ENCODE data around the gene IQGAP2. TPM values are rescaled to one million over a fixed set of nuclear protein-coding genes. Genes with fewer than 3 reads are reported as not detected.

Gene IQGAP2
- total RNA-seq, 1 donor from 2014 or later = 1.4 TPM

- DNase-seq = no peak
- no peak for TF ChIP-seq CTCF (IDR thresholded peaks at IDR 0.05; ENCODE audit: partially characterized antibody, unreplicated experiment)
- H3K4me1 Mint-ChIP-seq (ENCODE audit: low read depth, unreplicated experiment) = peaks cover 12% of the 10 kb centered on the region
- no peak overlapping the region for H3K27ac Mint-ChIP-seq (ENCODE audit: unreplicated experiment)
- peaks cover 4% of the 10 kb centered on the region for H3K36me3 Mint-ChIP-seq (ENCODE audit: unreplicated experiment)
- no peaks in the 10 kb centered on the region for H3K9me3 Mint-ChIP-seq (ENCODE audit: unreplicated experiment)
- H3K27me3 Mint-ChIP-seq (ENCODE audit: unreplicated experiment) = peaks cover 1% of the 10 kb centered on the region
- H3K4me3 Mint-ChIP-seq (ENCODE audit: unreplicated experiment) = no peak overlapping the region
These were observed 126.6 kb downstream of the IQGAP2 start for GRCh38 chr5:76529464-76530344.

GRCh38 chr5:76532052-76532451 lies 129.0 kb downstream of the IQGAP2 start:
- DNase-seq = no peak
- no peaks in the 10 kb centered on the region for H3K9me3 Mint-ChIP-seq (ENCODE audit: unreplicated experiment)
- no peak overlapping the region for H3K4me3 Mint-ChIP-seq (ENCODE audit: unreplicated experiment)
- H3K36me3 Mint-ChIP-seq (ENCODE audit: unreplicated experiment) = peaks cover 4% of the 10 kb centered on the region
- H3K27ac Mint-ChIP-seq (ENCODE audit: unreplicated experiment) = no peak overlapping the region
- TF ChIP-seq CTCF (IDR thresholded peaks at IDR 0.05; ENCODE audit: partially characterized antibody, unreplicated experiment) = no peak
- H3K27me3 Mint-ChIP-seq (ENCODE audit: unreplicated experiment) = peaks cover 3% of the 10 kb centered on the region
- H3K4me1 Mint-ChIP-seq (ENCODE audit: low read depth, unreplicated experiment) = peaks cover 1% of the 10 kb centered on the region

GRCh38 chr5:76532973-76533372 lies 129.9 kb downstream of the IQGAP2 start:
- Mint-ChIP-seq H3K4me3 (ENCODE audit: unreplicated experiment) (no peak overlapping the region), H3K4me1 (ENCODE audit: low read depth, unreplicated experiment) (no peaks in the 10 kb centered on the region), H3K27ac (ENCODE audit: unreplicated experiment) (no peak overlapping the region), H3K36me3 (ENCODE audit: unreplicated experiment) (peaks cover 4% of the 10 kb centered on the region), H3K9me3 (ENCODE audit: unreplicated experiment) (no peaks in the 10 kb centered on the region), H3K27me3 (ENCODE audit: unreplicated experiment) (peaks cover 3% of the 10 kb centered on the region)
- TF ChIP-seq CTCF (IDR thresholded peaks at IDR 0.05; ENCODE audit: partially characterized antibody, unreplicated experiment) = no peak
- DNase-seq = no peak

DNA sequence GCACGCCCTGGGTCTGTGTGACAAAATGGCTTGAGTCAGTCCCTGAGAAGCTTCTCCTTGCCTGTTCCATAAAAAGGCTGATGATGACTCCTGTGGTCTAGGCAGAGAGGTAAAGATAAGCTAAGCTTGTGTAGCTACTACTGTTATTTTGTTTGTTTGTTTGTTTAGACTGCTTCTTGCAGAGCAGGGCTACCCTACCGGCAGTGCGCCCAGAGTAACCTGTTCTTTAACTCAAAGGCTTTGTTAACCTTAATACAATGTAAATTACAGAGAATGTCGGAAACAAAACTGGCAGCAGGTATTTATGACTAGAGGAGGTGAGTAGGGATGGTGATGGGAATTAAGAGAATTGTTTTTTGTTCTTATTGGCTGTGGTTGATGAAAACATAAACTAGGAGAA lies 132.5 kb downstream of the IQGAP2 start:
- Mint-ChIP-seq H3K27ac (ENCODE audit: unreplicated experiment) (no peak overlapping the region), H3K9me3 (ENCODE audit: unreplicated experiment) (peaks cover 1% of the 10 kb centered on the region), H3K27me3 (ENCODE audit: unreplicated experiment) (peaks cover 6% of the 10 kb centered on the region), H3K4me3 (ENCODE audit: unreplicated experiment) (no peak overlapping the region), H3K36me3 (ENCODE audit: unreplicated experiment) (peaks cover 4% of the 10 kb centered on the region), H3K4me1 (ENCODE audit: low read depth, unreplicated experiment) (no peaks in the 10 kb centered on the region)
- TF ChIP-seq CTCF (IDR thresholded peaks at IDR 0.05; ENCODE audit: partially characterized antibody, unreplicated experiment) = no peak
- no peak for DNase-seq

DNA sequence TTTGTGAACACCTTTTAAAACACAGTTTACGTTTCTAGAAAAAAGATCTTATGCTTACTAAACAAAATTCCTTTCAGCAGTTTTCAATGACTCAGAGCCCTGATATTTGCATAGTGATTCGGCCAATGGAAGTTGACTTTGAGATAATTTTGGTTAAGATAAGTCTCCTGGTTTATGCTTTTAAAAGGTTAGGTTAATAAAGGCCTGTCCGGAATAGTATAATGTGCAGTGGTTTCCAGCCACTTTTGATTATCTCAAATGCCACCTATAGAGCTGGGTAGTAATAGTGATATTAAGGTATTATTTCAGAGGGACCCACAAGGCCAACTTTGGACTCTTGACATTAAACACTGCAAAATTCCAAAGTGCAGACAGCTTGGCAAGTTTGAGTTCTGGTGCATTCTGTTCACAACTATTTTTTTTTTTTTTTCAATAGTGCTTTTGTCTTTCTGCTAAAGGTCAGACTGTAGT lies 134.0 kb downstream of the IQGAP2 start:
- Mint-ChIP-seq H3K36me3 (ENCODE audit: unreplicated experiment) (no peaks in the 10 kb centered on the region), H3K4me1 (ENCODE audit: low read depth, unreplicated experiment) (no peaks in the 10 kb centered on the region), H3K27me3 (ENCODE audit: unreplicated experiment) (peaks cover 6% of the 10 kb centered on the region), H3K27ac (ENCODE audit: unreplicated experiment) (no peak overlapping the region), H3K4me3 (ENCODE audit: unreplicated experiment) (no peak overlapping the region), H3K9me3 (ENCODE audit: unreplicated experiment) (peaks cover 1% of the 10 kb centered on the region)
- TF ChIP-seq CTCF (IDR thresholded peaks at IDR 0.05; ENCODE audit: partially characterized antibody, unreplicated experiment) = no peak
- DNase-seq = no peak
